Natural killer cell (primary cell): ENCODE measurements around the gene RASGRF2. TPM values are rescaled to one million over a fixed set of nuclear protein-coding genes. Genes with fewer than 3 reads are reported as not detected.

ENCODE experiments used
- ATAC-seq, 3 donors: fragments of 150-1000 bp in 2 of 3; fragments of 200-7000 bp in 1 of 3; cut with Tn5 transposase; 1 replicate in 1 of 3; 2 replicates in 2 of 3; pipeline ENCODE4 v1.10.0; 2021; ENCODE audit warnings: mild to moderate bottlenecking in 2 of 3, moderate library complexity in 2 of 3
- DNase-seq, 2 donors: peaks; one replicate each; pipeline versions ENCODE4 v3.0.0 to v3.0.0-alpha.2; 2013 to 2021; ENCODE audit warnings: mixed read lengths in 1 of 2
- H3K27ac ChIP-seq: one replicate; pipeline ENCODE4 v1.5.1; 2013; ENCODE audit warnings: mild to moderate bottlenecking, low read length
- H3K27me3 ChIP-seq: one replicate; pipeline ENCODE4 v1.6.1; 2013; ENCODE audit warnings: low read length; ENCODE audit not compliant: control insufficient read depth, insufficient read depth
- H3K36me3 ChIP-seq: one replicate; pipeline ENCODE4 v1.6.1; 2013; ENCODE audit warnings: low read length; ENCODE audit not compliant: control insufficient read depth, insufficient read depth
- H3K4me1 ChIP-seq: one replicate; pipeline ENCODE4 v1.6.1; 2013; ENCODE audit warnings: low read length; ENCODE audit not compliant: control insufficient read depth, insufficient read depth
- H3K4me3 ChIP-seq: one replicate; pipeline ENCODE4 v1.5.1; 2013; ENCODE audit warnings: low read length
- H3K9me3 ChIP-seq: one replicate; pipeline ENCODE4 v1.6.1; 2013; ENCODE audit warnings: low read length; ENCODE audit not compliant: control insufficient read depth, insufficient read depth
- H3K27ac Mint-ChIP-seq, 2 donors: one replicate each; pipeline ENCODE4 v1.8.0; 2022; ENCODE audit warnings: mild to moderate bottlenecking in 2 of 2, mixed read lengths in 2 of 2, moderate library complexity in 1 of 2
- H3K27me3 Mint-ChIP-seq, 2 donors: one replicate each; pipeline ENCODE4 v1.8.0; 2022; ENCODE audit warnings: low read depth in 2 of 2, mixed read lengths in 2 of 2
- H3K36me3 Mint-ChIP-seq: one replicate; pipeline ENCODE4 v1.8.0; 2022; ENCODE audit warnings: mixed read lengths
- H3K4me1 Mint-ChIP-seq, 2 donors: one replicate each; pipeline ENCODE4 v1.8.0; 2022; ENCODE audit warnings: mixed read lengths in 2 of 2
- H3K4me3 Mint-ChIP-seq: one replicate; pipeline ENCODE4 v1.8.0; 2022; ENCODE audit warnings: mild to moderate bottlenecking, moderate library complexity, mixed read lengths
- H3K9me3 Mint-ChIP-seq, 2 donors: one replicate each; pipeline ENCODE4 v1.8.0; 2022; ENCODE audit warnings: mixed read lengths in 2 of 2
- WGBS: methylation state at CpG from one replicate; pipeline ENCODE4 v1.1.7; 2013; ENCODE audit warnings: missing lambda C conversion rate; ENCODE audit not compliant: insufficient coverage; 5-methylcytosine and 5-hydroxymethylcytosine counted together
- intact Hi-C: fragments of 100-400 bp; cut with micrococcal nuclease; formaldehyde crosslinking; loops from one replicate; pipeline ENCODE4 v1.14.2; 2022
- total RNA-seq, 4 donors: library from RNA; stranded (reverse); fragments of 120-200 nt in 1 of 4; gene quantifications; one replicate each; pipeline versions ENCODE4 v1.2.3 to v1.2.4, GENCODE V29; 2013 to 2022
- TF ChIP-seq, protein P1 (sequence below): fragments of 200-600 bp; IDR thresholded peaks from one replicate; pipeline ENCODE4 v1.8.0; 2022; ENCODE audit warnings: antibody characterized with exemption

The RASGRF2 gene
- total RNA-seq, 3 donors from 2014 or later (not counting 1 experiment from before 2014, with no cell fraction given) = 5.6 to 10.1 (median 6.1) TPM

DNA sequence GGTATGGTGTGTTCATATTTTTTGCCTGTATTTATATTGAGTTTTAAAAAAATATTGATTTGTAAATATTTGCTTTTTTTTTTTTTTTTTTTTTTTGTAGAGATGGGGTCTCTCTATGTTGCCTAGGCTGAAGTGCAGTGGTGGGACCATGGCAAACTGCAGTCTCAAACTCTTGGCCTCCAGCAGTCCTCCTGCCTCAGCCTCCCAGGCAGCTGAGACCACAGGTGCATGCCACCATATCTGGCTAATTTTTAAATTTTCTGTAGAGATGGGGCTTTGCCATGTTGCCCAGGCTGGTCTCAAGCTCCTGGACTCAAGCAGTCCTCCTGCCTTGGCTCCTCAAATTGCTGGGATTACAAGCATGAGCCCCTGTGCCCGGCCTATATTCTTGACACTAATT, 78.3 kb downstream of the RASGRF2 start:
- no peak overlapping the region for H3K4me3 ChIP-seq
- no peaks in the 10 kb centered on the region for H3K4me1 ChIP-seq
- H3K27ac Mint-ChIP-seq = no peak overlapping the region
- intact Hi-C loops = no loop called here
- H3K27me3 Mint-ChIP-seq = peaks cover 0 to 8% of the 10 kb centered on the region in 2 donors
- H3K27ac ChIP-seq = no peak overlapping the region
- H3K9me3 ChIP-seq = peaks cover 2% of the 10 kb centered on the region
- DNase-seq (no peak), ATAC-seq (no peak)
- no peaks in the 10 kb centered on the region for H3K36me3 ChIP-seq
- no peaks in the 10 kb centered on the region for H3K36me3 Mint-ChIP-seq
- H3K4me1 Mint-ChIP-seq = peaks cover 0 to 6% of the 10 kb centered on the region in 2 donors
- no peaks in the 10 kb centered on the region for H3K27me3 ChIP-seq
- H3K9me3 Mint-ChIP-seq = peaks cover 2 to 3% of the 10 kb centered on the region in 2 donors
- WGBS = no CpG with 5 or more reads among the region's 1 CpG
- TF ChIP-seq, protein P1, sequence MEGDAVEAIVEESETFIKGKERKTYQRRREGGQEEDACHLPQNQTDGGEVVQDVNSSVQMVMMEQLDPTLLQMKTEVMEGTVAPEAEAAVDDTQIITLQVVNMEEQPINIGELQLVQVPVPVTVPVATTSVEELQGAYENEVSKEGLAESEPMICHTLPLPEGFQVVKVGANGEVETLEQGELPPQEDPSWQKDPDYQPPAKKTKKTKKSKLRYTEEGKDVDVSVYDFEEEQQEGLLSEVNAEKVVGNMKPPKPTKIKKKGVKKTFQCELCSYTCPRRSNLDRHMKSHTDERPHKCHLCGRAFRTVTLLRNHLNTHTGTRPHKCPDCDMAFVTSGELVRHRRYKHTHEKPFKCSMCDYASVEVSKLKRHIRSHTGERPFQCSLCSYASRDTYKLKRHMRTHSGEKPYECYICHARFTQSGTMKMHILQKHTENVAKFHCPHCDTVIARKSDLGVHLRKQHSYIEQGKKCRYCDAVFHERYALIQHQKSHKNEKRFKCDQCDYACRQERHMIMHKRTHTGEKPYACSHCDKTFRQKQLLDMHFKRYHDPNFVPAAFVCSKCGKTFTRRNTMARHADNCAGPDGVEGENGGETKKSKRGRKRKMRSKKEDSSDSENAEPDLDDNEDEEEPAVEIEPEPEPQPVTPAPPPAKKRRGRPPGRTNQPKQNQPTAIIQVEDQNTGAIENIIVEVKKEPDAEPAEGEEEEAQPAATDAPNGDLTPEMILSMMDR = no peak
- no peak overlapping the region for H3K4me3 Mint-ChIP-seq

DNA sequence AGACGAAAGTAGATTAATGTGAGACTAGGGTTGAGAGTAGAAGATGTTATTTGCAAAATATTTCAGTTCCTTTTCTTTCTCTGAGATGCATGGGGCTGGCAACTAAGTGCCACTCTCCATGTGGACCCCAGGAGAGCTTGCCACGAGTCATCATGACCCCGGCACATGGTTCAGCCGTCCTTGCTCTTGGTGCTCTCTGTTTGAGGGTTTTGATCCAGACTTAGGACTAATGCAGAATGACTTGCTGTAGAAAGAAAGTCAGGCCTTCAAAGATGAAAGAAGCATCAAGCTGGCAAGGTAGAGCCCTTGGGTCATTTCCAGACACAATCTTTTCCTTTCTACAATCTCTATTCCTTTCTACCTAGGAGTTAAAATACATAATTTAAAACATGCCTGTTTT, 84.7 kb downstream of the RASGRF2 start:
- Histone ChIP-seq H3K27me3 (no peaks in the 10 kb centered on the region), H3K27ac (no peak overlapping the region), H3K36me3 (no peaks in the 10 kb centered on the region), H3K4me1 (no peaks in the 10 kb centered on the region), H3K4me3 (no peak overlapping the region), H3K9me3 (no peaks in the 10 kb centered on the region)
- 90% methylated on average over 4 of the region's 4 CpGs for WGBS
- no peaks in the 10 kb centered on the region for H3K9me3 Mint-ChIP-seq
- H3K4me1 Mint-ChIP-seq = no peaks in the 10 kb centered on the region
- no peak overlapping the region for H3K4me3 Mint-ChIP-seq
- TF ChIP-seq, protein P1 = no peak
- DNase-seq (no peak), ATAC-seq (no peak)
- intact Hi-C loops = no loop called here
- peaks cover 8 to 10% of the 10 kb centered on the region in 2 donors for H3K27me3 Mint-ChIP-seq
- H3K36me3 Mint-ChIP-seq = no peaks in the 10 kb centered on the region
- no peak overlapping the region for H3K27ac Mint-ChIP-seq

DNA sequence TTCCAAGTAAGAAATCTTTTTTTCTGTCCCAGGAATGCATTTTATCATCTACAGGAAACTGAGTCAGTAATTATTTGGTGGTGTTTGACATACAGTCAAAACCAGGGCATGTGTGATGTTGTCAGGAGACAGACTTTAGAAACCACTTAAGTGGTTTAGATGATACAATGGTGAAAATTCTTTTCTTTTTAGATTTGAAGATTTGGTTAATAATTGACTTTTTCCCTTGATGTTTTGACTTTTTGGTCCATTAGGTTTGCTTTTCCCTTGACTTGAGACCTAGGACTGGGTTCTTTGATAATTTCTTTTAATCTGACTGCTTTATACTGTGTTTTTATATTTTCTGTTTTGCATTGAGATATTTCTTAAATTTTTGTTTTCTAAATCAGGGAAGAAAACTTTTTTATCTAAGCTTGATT, 85.2 kb downstream of the RASGRF2 start:
- no peak overlapping the region for H3K4me3 Mint-ChIP-seq
- Histone ChIP-seq H3K4me3 (no peak overlapping the region), H3K4me1 (no peaks in the 10 kb centered on the region), H3K9me3 (no peaks in the 10 kb centered on the region), H3K36me3 (no peaks in the 10 kb centered on the region), H3K27ac (no peak overlapping the region), H3K27me3 (no peaks in the 10 kb centered on the region)
- peaks cover 8 to 10% of the 10 kb centered on the region in 2 donors for H3K27me3 Mint-ChIP-seq
- no peaks in the 10 kb centered on the region for H3K9me3 Mint-ChIP-seq
- H3K36me3 Mint-ChIP-seq = no peaks in the 10 kb centered on the region
- intact Hi-C loops = no loop called here
- H3K4me1 Mint-ChIP-seq = no peaks in the 10 kb centered on the region
- no peak overlapping the region for H3K27ac Mint-ChIP-seq
- DNase-seq (no peak), ATAC-seq (no peak)
- TF ChIP-seq, protein P1 = no peak

DNA sequence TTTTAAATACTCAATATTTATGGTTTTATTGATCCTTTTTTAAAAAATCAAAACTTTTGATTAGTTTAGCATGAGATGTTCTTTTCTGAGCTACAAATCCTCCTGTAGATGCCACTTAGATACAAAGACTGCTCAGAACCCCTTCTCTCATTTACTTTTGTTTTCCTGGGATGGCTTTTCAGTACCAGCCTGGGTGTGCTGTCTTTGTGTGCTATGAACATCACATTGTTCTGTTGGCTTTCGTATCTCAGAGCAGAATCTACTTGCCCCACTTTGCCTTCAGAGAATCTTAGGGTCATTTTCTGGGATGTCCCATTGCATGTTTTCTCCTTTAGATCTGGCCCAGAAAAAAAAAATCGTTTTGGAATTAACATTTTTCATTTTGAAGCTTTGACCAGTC, 85.9 kb downstream of the RASGRF2 start:
- Mint-ChIP-seq H3K27me3 (peaks cover 8 to 10% of the 10 kb centered on the region in 2 donors), H3K4me1 (no peaks in the 10 kb centered on the region), H3K9me3 (no peaks in the 10 kb centered on the region), H3K27ac (no peak overlapping the region), H3K36me3 (no peaks in the 10 kb centered on the region), H3K4me3 (no peak overlapping the region)
- Histone ChIP-seq H3K36me3 (no peaks in the 10 kb centered on the region), H3K4me3 (no peak overlapping the region), H3K4me1 (no peaks in the 10 kb centered on the region), H3K9me3 (no peaks in the 10 kb centered on the region), H3K27ac (no peak overlapping the region), H3K27me3 (no peaks in the 10 kb centered on the region)
- intact Hi-C loops = no loop called here
- TF ChIP-seq, protein P1 = no peak
- 80% methylated on average over 2 of the region's 2 CpGs for WGBS
- DNase-seq = no peak
- ATAC-seq = no peak
